ENCODE results near the gene SLC25A34.

The SLC25A34 gene

GRCh38 chr1:15748690-15749398 is 12.8 kb downstream of the SLC25A34 start:
- ATAC-seq (no peak), DNase-seq (no peak)
- no peak overlapping the region for H3K27ac Mint-ChIP-seq
- H3K36me3 Mint-ChIP-seq (ENCODE audit: low read depth), result no peaks in the 10 kb centered on the region
- no peaks in the 10 kb centered on the region for H3K9me3 Mint-ChIP-seq
- H3K4me1 Mint-ChIP-seq, result no peaks in the 10 kb centered on the region
- H3K27me3 Mint-ChIP-seq, result peaks cover 5% of the 10 kb centered on the region
- no peak overlapping the region for H3K4me3 Mint-ChIP-seq

GRCh38 chr1:15749399-15750291 is 13.6 kb downstream of the SLC25A34 start:
- DNase-seq (no peak), ATAC-seq (no peak)
- Mint-ChIP-seq H3K4me3 (no peak overlapping the region), H3K4me1 (no peaks in the 10 kb centered on the region), H3K9me3 (no peaks in the 10 kb centered on the region), H3K27ac (no peak overlapping the region), H3K27me3 (peaks cover 7% of the 10 kb centered on the region), H3K36me3 (ENCODE audit: low read depth) (no peaks in the 10 kb centered on the region)

GRCh38 chr1:15750924-15751323 is 14.9 kb downstream of the SLC25A34 start:
- H3K4me1 Mint-ChIP-seq, result no peaks in the 10 kb centered on the region
- DNase-seq (no peak), ATAC-seq (no peak)
- no peaks in the 10 kb centered on the region for H3K36me3 Mint-ChIP-seq (ENCODE audit: low read depth)
- no peaks in the 10 kb centered on the region for H3K9me3 Mint-ChIP-seq
- H3K4me3 Mint-ChIP-seq, result no peak overlapping the region
- H3K27me3 Mint-ChIP-seq, result peaks cover 16% of the 10 kb centered on the region
- H3K27ac Mint-ChIP-seq, result no peak overlapping the region

- H3K4me3 Mint-ChIP-seq, result no peak overlapping the region
- no peak for ATAC-seq
- peaks cover 24% of the 10 kb centered on the region for H3K27me3 Mint-ChIP-seq
- DNase-seq, result no peak
- H3K4me1 Mint-ChIP-seq, result peaks cover 6% of the 10 kb centered on the region
- H3K36me3 Mint-ChIP-seq (ENCODE audit: low read depth), result no peaks in the 10 kb centered on the region
- no peaks in the 10 kb centered on the region for H3K9me3 Mint-ChIP-seq
- no peak overlapping the region for H3K27ac Mint-ChIP-seq
Observed at GRCh38 chr1:15751717-15752116, 15.7 kb downstream of the SLC25A34 start.

- Mint-ChIP-seq H3K36me3 (ENCODE audit: low read depth) (no peaks in the 10 kb centered on the region), H3K4me1 (peaks cover 9% of the 10 kb centered on the region), H3K27me3 (peaks cover 37% of the 10 kb centered on the region), H3K9me3 (no peaks in the 10 kb centered on the region), H3K4me3 (no peak overlapping the region), H3K27ac (no peak overlapping the region)
- no peak for ATAC-seq
- DNase-seq, result no peak
Observed at GRCh38 chr1:15753776-15754175, 17.7 kb downstream of the SLC25A34 start.

- peaks cover 44% of the 10 kb centered on the region for H3K27me3 Mint-ChIP-seq
- ATAC-seq, result no peak
- no peak for DNase-seq
- H3K4me1 Mint-ChIP-seq, result peaks cover 9% of the 10 kb centered on the region
- H3K9me3 Mint-ChIP-seq, result no peaks in the 10 kb centered on the region
- no peak overlapping the region for H3K27ac Mint-ChIP-seq
- H3K36me3 Mint-ChIP-seq (ENCODE audit: low read depth), result no peaks in the 10 kb centered on the region
- no peak overlapping the region for H3K4me3 Mint-ChIP-seq
Observed at GRCh38 chr1:15755021-15755645, 19.1 kb downstream of the SLC25A34 start.

GRCh38 chr1:15755646-15756040 is 19.6 kb downstream of the SLC25A34 start:
- no peak overlapping the region for H3K4me3 Mint-ChIP-seq
- peaks cover 47% of the 10 kb centered on the region for H3K27me3 Mint-ChIP-seq
- DNase-seq (no peak), ATAC-seq (no peak)
- no peaks in the 10 kb centered on the region for H3K36me3 Mint-ChIP-seq (ENCODE audit: low read depth)
- no peaks in the 10 kb centered on the region for H3K9me3 Mint-ChIP-seq
- peaks cover 9% of the 10 kb centered on the region for H3K4me1 Mint-ChIP-seq
- H3K27ac Mint-ChIP-seq, result no peak overlapping the region

- ATAC-seq, result peak; percentile 20
- H3K4me3 Mint-ChIP-seq, result no peak overlapping the region
- H3K27ac Mint-ChIP-seq, result no peak overlapping the region
- no peaks in the 10 kb centered on the region for H3K36me3 Mint-ChIP-seq (ENCODE audit: low read depth)
- peaks cover 54% of the 10 kb centered on the region for H3K27me3 Mint-ChIP-seq
- no peak for DNase-seq
- peaks cover 9% of the 10 kb centered on the region for H3K4me1 Mint-ChIP-seq
- no peaks in the 10 kb centered on the region for H3K9me3 Mint-ChIP-seq
Observed at GRCh38 chr1:15756143-15757015, 20.3 kb downstream of the SLC25A34 start.

- H3K27me3 Mint-ChIP-seq, result peaks cover 57% of the 10 kb centered on the region
- no peak overlapping the region for H3K4me3 Mint-ChIP-seq
- no peaks in the 10 kb centered on the region for H3K9me3 Mint-ChIP-seq
- no peak overlapping the region for H3K27ac Mint-ChIP-seq
- no peaks in the 10 kb centered on the region for H3K36me3 Mint-ChIP-seq (ENCODE audit: low read depth)
- peaks cover 9% of the 10 kb centered on the region for H3K4me1 Mint-ChIP-seq
- no peak for DNase-seq
- ATAC-seq, result no peak
Observed at GRCh38 chr1:15757016-15757543, 21.0 kb downstream of the SLC25A34 start.

GRCh38 chr1:15757575-15758342 is 21.7 kb downstream of the SLC25A34 start:
- Mint-ChIP-seq H3K27me3 (peaks cover 62% of the 10 kb centered on the region), H3K4me1 (peaks cover 9% of the 10 kb centered on the region), H3K36me3 (ENCODE audit: low read depth) (no peaks in the 10 kb centered on the region), H3K27ac (no peak overlapping the region), H3K4me3 (peak overlapping the region; percentile 34), H3K9me3 (no peaks in the 10 kb centered on the region)
- ATAC-seq (no peak), DNase-seq (no peak)

- DNase-seq (no peak), ATAC-seq (no peak)
- peak within 1 kb of the TSS; percentile 34 for H3K4me3 Mint-ChIP-seq
- H3K4me1 Mint-ChIP-seq, result peaks cover 9% of the 10 kb centered on the region
- no peak within 1 kb of the TSS for H3K27ac Mint-ChIP-seq
- peaks cover 59% of the 10 kb centered on the region for H3K27me3 Mint-ChIP-seq
- H3K9me3 Mint-ChIP-seq, result no peaks in the 10 kb centered on the region
- no peaks in the 10 kb centered on the region for H3K36me3 Mint-ChIP-seq (ENCODE audit: low read depth)
Observed at GRCh38 chr1:15758343-15758931, 22.4 kb downstream of the SLC25A34 start, which contains the start of gene FBLIM1. Gene FBLIM1, plus strand, starts transcription at chr1:15758795. Its CDS starts 6,189 bp downstream, at chr1:15764984.

GRCh38 chr1:15758953-15759661 is 23.0 kb downstream of the SLC25A34 start:
- peaks cover 62% of the 10 kb centered on the region for H3K27me3 Mint-ChIP-seq
- peaks cover 9% of the 10 kb centered on the region for H3K4me1 Mint-ChIP-seq
- H3K36me3 Mint-ChIP-seq (ENCODE audit: low read depth), result no peaks in the 10 kb centered on the region
- no peak for ATAC-seq
- H3K27ac Mint-ChIP-seq, result no peak overlapping the region
- no peak for DNase-seq
- H3K9me3 Mint-ChIP-seq, result no peaks in the 10 kb centered on the region
- H3K4me3 Mint-ChIP-seq, result peak overlapping the region; percentile 26

Data from activated naive CD8-positive, alpha-beta T cell treated with anti-CD3 and anti-CD28 coated beads, Interleukin-2, amount 50 U/mL, for 24 hours (primary cell).